OCI-LY1 (cell line): Measurements from ENCODE around the gene IL16.

Source experiments
- H2AFZ ChIP-seq: fragments of 200-600 bp; sonication (generic), shearing (Covaris generic); 2 replicates; pipeline ENCODE4 v1.6.0; 2014; ENCODE audit warnings: antibody characterized with exemption, mild to moderate bottlenecking, low read length
- H3F3A ChIP-seq: fragments of 200-600 bp; sonication (generic), shearing (Covaris generic); 2 replicates; pipeline ENCODE4 v1.6.0; 2014; ENCODE audit warnings: mild to moderate bottlenecking, antibody characterized with exemption, low read length, moderate library complexity; ENCODE audit not compliant: insufficient read depth
- H3K27ac ChIP-seq: fragments of 200-600 bp; sonication (generic); 2 replicates; pipeline ENCODE4 v1.5.1; 2014; ENCODE audit warnings: low read length, mixed run types, mild to moderate bottlenecking, low read depth; ENCODE audit not compliant: poor library complexity, severe bottlenecking
- H3K27me3 ChIP-seq: fragments of 200-600 bp; sonication (generic); 2 replicates; pipeline ENCODE4 v1.6.0; 2014; ENCODE audit warnings: antibody characterized with exemption, mild to moderate bottlenecking, low read length, moderate library complexity; ENCODE audit not compliant: insufficient read depth
- H3K36me3 ChIP-seq: fragments of 200-600 bp; sonication (generic); 2 replicates; pipeline ENCODE4 v1.6.1; 2014; ENCODE audit warnings: mild to moderate bottlenecking, antibody characterized with exemption, low read length, moderate library complexity, mixed read lengths; ENCODE audit not compliant: insufficient read depth
- H3K4me1 ChIP-seq: fragments of 200-600 bp; sonication (generic); 2 replicates; pipeline ENCODE4 v1.5.1; 2014; ENCODE audit warnings: mild to moderate bottlenecking, low read length, moderate library complexity; ENCODE audit not compliant: insufficient read depth, severe bottlenecking
- H3K4me2 ChIP-seq: fragments of 200-600 bp; sonication (generic), shearing (Covaris generic); 2 replicates; pipeline ENCODE4 v1.6.1; 2014; ENCODE audit warnings: low read length
- H3K4me3 ChIP-seq: fragments of 200-600 bp; sonication (generic); 2 replicates; pipeline ENCODE4 v1.5.1; 2014; ENCODE audit warnings: low read length, low read depth, mild to moderate bottlenecking, mixed read lengths; ENCODE audit not compliant: poor library complexity, severe bottlenecking
- H3K79me2 ChIP-seq: fragments of 200-600 bp; shearing (Covaris generic); 2 replicates; pipeline ENCODE4 v1.6.1; 2016; ENCODE audit warnings: mixed run types, low read length, mixed read lengths; ENCODE audit not compliant: insufficient read depth
- H3K9ac ChIP-seq: fragments of 200-600 bp; sonication (generic), shearing (Covaris generic); 2 replicates; pipeline ENCODE4 v1.6.1; 2014; ENCODE audit warnings: mild to moderate bottlenecking, low read length, mixed read lengths
- H3K9me2 ChIP-seq: fragments of 200-600 bp; sonication (generic), shearing (Covaris generic); 2 replicates; pipeline ENCODE4 v1.6.1; 2014; ENCODE audit warnings: low read depth, mild to moderate bottlenecking, low read length, mixed read lengths
- H3K9me3 ChIP-seq: fragments of 200-600 bp; shearing (Covaris generic); 2 replicates; pipeline ENCODE4 v1.6.1; 2014; ENCODE audit warnings: low read length, mixed read lengths
- H4K20me1 ChIP-seq: fragments of 200-600 bp; sonication (generic), shearing (Covaris generic); 2 replicates; pipeline ENCODE4 v1.6.0; 2016; ENCODE audit warnings: mild to moderate bottlenecking, low read length; ENCODE audit not compliant: insufficient read depth
- CTCF ChIP-seq: fragments of 200-600 bp; sonication (generic), shearing (Covaris generic); IDR thresholded peaks from 2 replicates; pipeline ENCODE4 v1.5.1; 2017; ENCODE audit warnings: mild to moderate bottlenecking, antibody characterized with exemption, low read length, moderate library complexity, mixed read lengths
- EZH2 ChIP-seq: fragments of 200-600 bp; sonication (generic), shearing (Covaris generic); IDR thresholded peaks from 2 replicates; pipeline ENCODE4 v1.8.0; 2017; ENCODE audit warnings: borderline replicate concordance, mixed run types, mild to moderate bottlenecking, antibody characterized with exemption, low read length, moderate library complexity, mixed read lengths

Gene IL16

GRCh38 chr15:81362790-81363189 lies 166.1 kb downstream of the IL16 start:
- Histone ChIP-seq H3K27ac (no peak overlapping the region), H3K4me1 (no peaks in the 10 kb centered on the region), H3K4me2 (no peak overlapping the region), H3K4me3 (no peak overlapping the region), H3K9me3 (no peaks in the 10 kb centered on the region), H3F3A (no peaks in the 10 kb centered on the region), H3K79me2 (no peaks in the 10 kb centered on the region), H4K20me1 (no peaks in the 10 kb centered on the region), H2AFZ (no peak overlapping the region), H3K9me2 (no peaks in the 10 kb centered on the region), H3K9ac (no peak overlapping the region), H3K27me3 (peaks cover 6% of the 10 kb centered on the region; the same call in 1 of the 2 replicates), H3K36me3 (no peaks in the 10 kb centered on the region)
- TF ChIP-seq CTCF (no peak), EZH2 (no peak)

GRCh38 chr15:81363276-81363675 lies 166.6 kb downstream of the IL16 start:
- no peaks in the 10 kb centered on the region for H4K20me1 ChIP-seq
- TF ChIP-seq CTCF (no peak), EZH2 (no peak)
- H3K4me3 ChIP-seq: no peak overlapping the region
- H3K36me3 ChIP-seq: no peaks in the 10 kb centered on the region
- H3K9me3 ChIP-seq: no peaks in the 10 kb centered on the region
- no peaks in the 10 kb centered on the region for H3K9me2 ChIP-seq
- H3K27ac ChIP-seq: no peak overlapping the region
- no peak overlapping the region for H2AFZ ChIP-seq
- no peaks in the 10 kb centered on the region for H3K79me2 ChIP-seq
- no peaks in the 10 kb centered on the region for H3K4me1 ChIP-seq
- no peak overlapping the region for H3K4me2 ChIP-seq
- no peak overlapping the region for H3K9ac ChIP-seq
- no peaks in the 10 kb centered on the region for H3F3A ChIP-seq
- H3K27me3 ChIP-seq: peaks cover 6% of the 10 kb centered on the region; the same call in 1 of the 2 replicates
